KBM-7 (cell line): ENCODE data around the gene SLC23A2.
"Not testable (repeated sequence)": the region's sequence is repeated elsewhere in the genome, so short reads cannot be mapped to it uniquely, and the experiment has no call there.

Experiments used
- DNase-seq: peaks from one replicate; pipeline ENCODE4 v3.0.0-alpha.2; 2015
- in situ Hi-C: fragments of 300-500 bp; cut with MboI; formaldehyde crosslinking; loops from 2 replicates; pipeline ENCODE4 v1.14.3; 2020; ENCODE audit warnings: low sequenced_read_pairs, low pct_unique_long_range_greater_than_20kb, mixed read lengths

The SLC23A2 gene

DNA sequence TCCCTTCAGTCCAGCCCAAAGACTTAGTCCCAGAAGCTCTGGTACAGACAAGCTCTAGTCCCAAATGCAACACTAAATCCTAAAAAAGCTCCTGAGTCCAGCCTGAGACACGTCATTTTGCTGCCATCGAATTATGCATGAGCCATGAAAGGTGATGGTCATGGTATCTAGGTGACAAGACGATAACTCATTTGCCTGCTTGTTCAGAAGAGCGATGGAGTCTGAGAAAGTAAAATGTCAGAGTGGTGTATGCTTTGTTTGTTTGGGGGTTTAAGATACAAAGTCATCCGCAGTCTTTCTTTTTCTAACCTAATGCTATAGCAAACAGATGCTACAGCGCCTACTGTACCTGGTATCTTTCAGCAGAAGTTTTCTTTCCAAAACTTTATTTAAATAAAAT is 54.7 kb downstream of the SLC23A2 start:
- DNase-seq, result no peak
- in situ Hi-C loops, result no loop called here

- DNase-seq, result no peak
- in situ Hi-C loops, result no loop called here
Measured at GRCh38 chr20:4944518-4945313, 56.6 kb downstream of the SLC23A2 start.

DNA sequence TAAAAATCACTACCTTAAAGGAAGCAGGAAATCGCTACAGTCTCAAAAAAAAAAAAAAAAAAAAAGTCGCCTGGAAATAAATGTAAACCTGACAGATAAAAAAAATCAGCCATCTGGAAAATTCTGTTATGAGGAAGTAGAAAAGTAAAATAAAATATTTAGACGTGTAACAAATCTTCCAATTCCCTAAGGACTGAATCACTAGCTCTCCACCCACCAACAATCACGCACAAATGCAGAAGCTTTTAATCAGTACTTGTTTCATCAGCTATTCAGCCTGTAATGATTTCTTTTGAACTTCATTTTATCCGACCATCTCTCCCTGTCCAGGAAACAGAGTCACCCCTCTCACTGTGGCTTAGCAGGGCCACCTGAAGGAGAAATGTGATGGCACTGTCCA is 59.0 kb downstream of the SLC23A2 start:
- in situ Hi-C loops, result no loop called here
- DNase-seq, result no peak

GRCh38 chr20:4937407-4938319 is 63.6 kb downstream of the SLC23A2 start:
- no peak for DNase-seq
- in situ Hi-C loops, result no loop called here

DNA sequence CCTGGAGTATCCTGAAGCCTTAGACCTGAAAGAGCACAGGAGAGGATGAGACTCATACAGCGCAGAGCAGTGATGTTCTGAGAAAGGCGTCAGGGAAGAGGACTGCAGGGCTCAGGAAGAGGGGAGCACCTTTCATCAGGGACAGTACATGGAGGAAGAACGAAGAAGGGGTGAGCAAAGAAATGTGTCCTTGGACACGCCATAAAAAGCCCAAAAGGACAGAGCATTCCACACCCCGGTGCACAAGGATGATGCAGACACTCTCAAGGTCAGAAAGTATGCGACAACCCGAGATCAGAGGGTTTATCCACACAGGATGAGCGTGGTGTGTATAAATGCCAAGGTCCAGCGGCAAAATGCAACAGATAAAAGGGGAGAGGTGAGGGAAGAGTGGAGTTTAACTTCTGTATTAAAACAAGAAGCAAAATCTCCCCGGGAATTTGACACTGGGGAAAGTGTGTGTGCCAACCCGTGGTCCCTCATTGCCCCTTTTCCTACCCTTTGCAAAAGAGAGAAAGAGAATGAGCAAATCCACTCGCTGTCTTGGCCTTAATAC is 64.4 kb downstream of the SLC23A2 start:
- no peak for DNase-seq
- in situ Hi-C loops, result no loop called here

DNA sequence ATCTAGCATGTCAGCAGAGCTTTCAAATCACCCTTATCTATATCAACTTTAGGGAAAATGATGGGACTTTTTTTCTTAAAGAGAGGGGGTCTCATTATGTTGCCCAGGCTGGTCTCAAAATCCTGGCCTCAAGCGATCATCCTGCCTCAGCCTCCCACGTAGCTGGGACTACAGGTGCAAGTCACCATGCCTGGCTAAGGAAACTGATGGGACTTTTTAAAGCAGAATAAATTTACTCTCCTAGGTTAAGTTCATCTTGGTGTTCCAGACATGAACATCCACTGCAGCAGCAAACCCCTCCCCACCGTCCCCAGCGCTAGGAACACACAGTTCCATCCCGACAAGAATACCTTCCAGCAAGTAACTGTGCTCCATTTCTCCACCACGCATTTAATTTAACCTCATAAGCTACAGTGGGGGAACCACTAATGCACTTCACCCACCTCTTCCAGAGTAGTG is 64.9 kb downstream of the SLC23A2 start:
- no peak for DNase-seq
- in situ Hi-C loops, result no loop called here

DNA sequence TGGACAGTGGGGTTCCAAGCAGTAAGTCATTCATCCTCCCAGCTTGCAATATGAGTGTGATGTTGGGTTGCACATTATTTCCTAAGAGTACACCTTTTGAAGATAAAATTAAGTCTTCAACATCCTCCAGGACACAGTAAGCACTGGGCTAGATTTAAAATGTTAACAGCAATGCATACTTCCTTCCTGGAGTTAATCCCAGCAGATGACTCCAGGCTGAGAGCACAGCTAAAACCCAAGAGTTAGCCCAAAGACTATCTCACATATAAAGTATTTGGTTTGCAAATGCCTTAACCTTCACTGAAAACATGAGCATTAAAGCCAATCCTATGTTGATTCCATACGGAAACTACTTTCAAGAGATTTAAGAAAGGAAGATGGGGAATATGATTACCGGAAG is 69.2 kb downstream of the SLC23A2 start:
- in situ Hi-C loops, result no loop called here
- no peak for DNase-seq

DNA sequence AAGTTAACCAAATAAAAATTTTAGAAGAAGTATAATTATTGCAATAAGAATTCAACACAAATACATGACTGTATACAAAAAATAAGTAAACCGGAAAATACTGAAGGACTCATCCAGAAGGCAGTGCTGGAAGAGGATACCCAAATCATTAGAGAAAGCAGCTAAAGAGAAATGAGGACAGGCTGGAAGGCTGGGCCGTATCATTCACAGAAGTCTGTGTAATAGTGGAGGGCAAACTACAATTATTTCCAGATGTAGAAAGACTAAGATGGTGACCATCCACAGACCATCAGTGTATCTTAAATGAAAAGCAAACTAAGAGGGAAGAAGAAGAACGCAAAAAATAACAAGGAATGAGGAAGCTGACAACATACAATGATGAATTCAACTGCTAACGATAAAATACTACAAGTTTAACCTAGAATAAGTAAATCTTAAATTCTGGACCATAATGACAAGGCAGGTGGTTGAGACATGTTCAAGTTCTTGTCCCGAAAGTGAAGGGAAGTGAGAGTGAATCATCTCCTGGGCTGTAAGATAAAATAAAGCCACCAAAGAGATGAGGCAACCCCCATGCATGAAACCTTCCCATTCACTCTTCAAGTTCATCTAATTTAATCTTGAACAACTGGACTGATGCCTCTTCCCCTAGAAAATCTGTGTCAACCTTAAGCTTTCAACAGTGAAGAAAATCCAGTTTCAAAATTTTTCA is 71.5 kb downstream of the SLC23A2 start:
- no peak for DNase-seq

DNA sequence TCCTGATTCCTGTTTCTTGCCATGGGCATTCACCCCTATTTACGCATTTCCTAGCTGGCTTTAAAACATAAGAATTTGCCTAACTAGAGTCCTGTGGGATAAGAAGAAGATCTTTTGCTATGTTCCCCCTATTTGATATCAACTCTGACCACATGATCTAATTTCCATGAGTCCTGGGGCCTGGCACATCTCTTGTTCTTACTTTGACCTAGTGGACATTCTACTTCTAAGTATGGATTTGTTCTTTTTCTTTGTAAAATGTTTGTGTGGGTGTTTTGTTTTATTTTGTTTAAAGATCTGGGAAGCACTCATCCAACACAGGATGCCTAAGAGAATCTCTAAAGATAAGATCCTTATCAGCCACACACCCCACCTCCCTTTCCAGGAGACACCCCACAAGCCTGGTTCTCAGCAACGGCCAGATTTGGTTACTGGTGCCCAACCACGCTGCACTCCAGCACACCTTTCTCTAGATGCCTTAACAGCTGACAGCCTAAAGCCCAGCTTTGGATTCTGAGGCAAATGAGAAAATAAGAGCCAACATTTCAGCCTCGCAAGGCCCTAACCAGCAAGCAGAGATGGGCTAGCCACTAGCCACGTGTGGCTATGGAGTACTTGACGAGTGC is 74.7 kb downstream of the SLC23A2 start:
- in situ Hi-C loops, result no loop called here
- DNase-seq, result no peak

More for the DNA sequence above, 71.5 kb downstream of the SLC23A2 start:
- in situ Hi-C loops, result no loop called here

GRCh38 chr20:4925842-4926530 is 75.3 kb downstream of the SLC23A2 start:
- in situ Hi-C loops, result no loop called here
- no peak for DNase-seq

GRCh38 chr20:4924446-4924845 is 76.9 kb downstream of the SLC23A2 start:
- no peak for DNase-seq
- in situ Hi-C loops, result no loop called here

DNA sequence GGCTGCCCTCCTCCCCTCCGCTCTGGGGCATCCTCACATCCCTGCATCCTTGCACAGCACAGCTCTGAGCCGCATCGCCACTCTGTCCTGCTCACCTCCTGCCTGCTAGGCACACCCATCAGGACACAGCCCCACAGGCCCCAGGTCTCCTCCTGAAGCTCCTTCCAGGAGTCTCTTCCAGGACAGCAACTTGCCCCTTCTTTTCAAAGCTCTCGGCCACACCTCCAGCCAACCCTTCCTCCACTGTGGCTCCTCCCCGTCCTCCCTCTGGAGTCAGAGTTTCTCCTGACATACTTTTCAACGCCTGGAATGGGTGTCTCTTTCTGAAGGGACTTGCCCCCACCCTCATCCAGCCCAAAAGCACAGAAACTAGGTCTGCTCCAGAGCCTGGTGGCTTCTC is 77.3 kb downstream of the SLC23A2 start:
- in situ Hi-C loops, result no loop called here
- DNase-seq, result no peak

DNA sequence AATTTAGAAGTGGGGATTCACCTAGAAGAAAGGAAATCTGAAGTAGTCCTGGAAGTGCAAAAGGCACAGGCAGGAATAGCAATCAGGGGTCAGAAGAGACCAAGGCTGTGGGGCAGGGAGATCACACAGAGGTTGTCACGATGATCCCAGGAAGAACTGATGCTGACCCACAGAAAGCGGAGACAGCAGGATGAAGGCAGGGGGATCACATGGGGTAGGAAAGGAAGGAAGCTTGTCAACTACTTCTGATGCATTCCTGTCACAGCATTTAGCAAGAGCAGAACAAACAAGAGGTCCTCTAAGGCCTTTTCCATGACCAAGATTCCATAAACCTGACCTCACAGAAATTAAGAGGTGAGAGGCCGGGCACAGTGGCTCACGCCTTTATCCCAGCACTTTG is 79.1 kb downstream of the SLC23A2 start:
- in situ Hi-C loops, result no loop called here
- DNase-seq, result no peak

- in situ Hi-C loops, DNase-seq: not testable (repeated sequence)
Measured at GRCh38 chr20:4921271-4921670, 80.0 kb downstream of the SLC23A2 start.

- in situ Hi-C loops, result no loop called here
- DNase-seq, result no peak
Measured at GRCh38 chr20:4920655-4921054, 80.7 kb downstream of the SLC23A2 start.

GRCh38 chr20:4920131-4920530 is 81.2 kb downstream of the SLC23A2 start:
- DNase-seq, result no peak
- in situ Hi-C loops, result no loop called here

DNA sequence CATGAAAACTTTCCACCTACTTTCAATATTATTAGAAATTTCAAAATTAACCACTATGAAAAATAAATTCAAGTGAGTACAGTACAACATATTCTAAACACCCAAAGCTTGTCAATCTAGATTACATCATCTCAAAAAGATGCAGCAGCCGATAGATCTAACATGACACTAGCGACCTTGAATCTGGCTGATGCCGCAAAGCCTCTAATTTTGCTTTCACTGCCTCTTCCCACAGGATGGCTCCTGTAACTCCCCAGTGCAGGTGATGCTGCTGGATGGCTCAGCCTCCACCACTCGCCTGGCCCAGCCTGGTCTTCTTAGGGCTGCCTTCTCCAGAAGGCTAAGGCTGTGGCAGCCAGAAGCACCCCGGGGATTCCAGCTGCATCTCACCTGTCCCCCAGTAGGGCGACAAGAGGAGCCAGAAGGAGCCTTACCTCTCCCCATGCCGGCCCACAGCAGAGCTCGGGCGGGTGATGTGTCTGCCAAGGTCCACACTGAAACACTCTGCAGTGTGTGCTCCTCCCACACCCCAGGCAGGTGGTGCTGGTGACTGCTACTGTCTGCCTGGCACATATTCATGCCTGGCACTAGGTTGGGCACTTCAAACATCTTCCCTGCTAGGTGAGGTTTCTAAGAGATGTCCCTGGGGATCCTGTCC is 82.1 kb downstream of the SLC23A2 start:
- in situ Hi-C loops, result no loop called here
- no peak for DNase-seq

GRCh38 chr20:4918473-4918872 is 82.8 kb downstream of the SLC23A2 start:
- no peak for DNase-seq

More at GRCh38 chr20:4918473-4918872, 82.8 kb downstream of the SLC23A2 start:
- in situ Hi-C loops, result no loop called here
